Ishikawa (cell line): Measurements from ENCODE around the gene DUSP22.

Source experiments
- EP300 ChIP-seq: IDR thresholded peaks from 2 replicates; pipeline ENCODE4 v1.6.1; 2012; ENCODE audit warnings: borderline replicate concordance
- MAX ChIP-seq: IDR thresholded peaks from 2 replicates; pipeline ENCODE4 v1.6.1; 2012
- NFIC ChIP-seq: IDR thresholded peaks from 2 replicates; pipeline ENCODE4 v1.6.1; 2012
- RAD21 ChIP-seq: IDR thresholded peaks from 2 replicates; pipeline ENCODE4 v1.6.1; 2012; ENCODE audit warnings: low read depth
- REST ChIP-seq: IDR thresholded peaks from 2 replicates; pipeline ENCODE4 v1.6.1; 2012; ENCODE audit warnings: low read depth, mild to moderate bottlenecking
- TAF1 ChIP-seq: IDR thresholded peaks from 2 replicates; pipeline ENCODE4 v1.6.1; 2012; ENCODE audit warnings: low read depth, mild to moderate bottlenecking
- USF1 ChIP-seq: IDR thresholded peaks from 2 replicates; pipeline ENCODE4 v1.6.1; 2012

- no peak for TF ChIP-seq RAD21
- TF ChIP-seq MAX: no peak
- TF ChIP-seq REST: no peak
- TF ChIP-seq USF1: no peak
- TF ChIP-seq TAF1: no peak
- no peak for TF ChIP-seq EP300
- TF ChIP-seq NFIC: no peak
Measured at GRCh38 chr6:286681-287488, 5.4 kb upstream of the DUSP22 start.
